GM12878 (cell line): ENCODE results near the gene ISY1. TPM values are rescaled to one million over a fixed set of nuclear protein-coding genes. Genes with fewer than 3 reads are reported as not detected.

ENCODE experiments used
- ATAC-seq: fragments of 200-7000 bp; cut with Tn5 transposase; 3 replicates; pipeline ENCODE4 v1.9.1; 2020; ENCODE audit warnings: mild to moderate bottlenecking, moderate library complexity
- BruUV-seq: library from RNA; stranded (reverse); fragments of 400-500 nt; replicated peaks from 2 replicates; lab custom pipeline; 2021; lab: Mats Ljungman, UMichigan
- CTCF ChIA-PET: fragments of 300-600 bp; sonication (Branson Sonifier 250); formaldehyde crosslinking; extraction: SDS; loops from one replicate; lab custom pipeline; 2021; ENCODE audit warnings: inconsistent platforms; lab: Yijun Ruan, JAX
- POLR2A ChIA-PET: fragments of 350-600 bp; formaldehyde crosslinking; extraction: SDS; loops from one replicate; lab custom pipeline; 2021; ENCODE audit warnings: inconsistent platforms; lab: Charles Lee
- RAD21 ChIA-PET: fragments of 300-600 bp; sonication (Branson Sonifier 250); formaldehyde crosslinking; loops from one replicate; lab custom pipeline; 2023; ENCODE audit warnings: antibody characterized with exemption; ENCODE audit not compliant: unreplicated experiment; lab: Charles Lee
- SMC1A ChIA-PET: fragments of 300-600 bp; sonication (Branson Sonifier 250); formaldehyde crosslinking; loops from one replicate; lab custom pipeline; 2023; ENCODE audit not compliant: unreplicated experiment, uncharacterized antibody; lab: Charles Lee
- DNase-seq: peaks from one replicate; pipeline ENCODE4 v3.0.0-alpha.2; 2011; ENCODE audit warnings: low read depth, low spot score
- FAIRE-seq: peaks from 3 replicates; lab custom pipeline; 2011; peaks lifted over from hg19 to GRCh38; lab: Jason Lieb, UNC
- H2AFZ ChIP-seq: 2 replicates; pipeline ENCODE4 v1.6.0; 2011; ENCODE audit warnings: low read depth, low read length, control low read depth; ENCODE audit not compliant: control insufficient read depth
- H3K27ac ChIP-seq: 2 replicates; pipeline ENCODE4 v1.5.1; 2011; ENCODE audit warnings: control low read depth; ENCODE audit not compliant: control insufficient read depth, insufficient read depth
- H3K27me3 ChIP-seq, 2 experiments: replicated peaks in 1 of 2; 2 replicates each; pipeline versions ENCODE4 v1.6.0 to v1.6.1; 2011; ENCODE audit warnings: low read length in 1 of 2; ENCODE audit not compliant: control insufficient read depth in 2 of 2, insufficient read depth in 2 of 2
- H3K36me3 ChIP-seq, 2 experiments: 2 replicates each; pipeline ENCODE4 v1.5.1; 2011; ENCODE audit warnings: low read length in 1 of 2; ENCODE audit not compliant: control insufficient read depth in 2 of 2, insufficient read depth in 2 of 2
- H3K4me1 ChIP-seq: 2 replicates; pipeline ENCODE4 v1.6.1; 2011; ENCODE audit warnings: mild to moderate bottlenecking, low read length, moderate library complexity, mixed read lengths; ENCODE audit not compliant: control insufficient read depth, insufficient read depth
- H3K4me2 ChIP-seq: 2 replicates; pipeline ENCODE4 v1.6.0; 2011; ENCODE audit warnings: control low read depth; ENCODE audit not compliant: control insufficient read depth, insufficient read depth
- H3K4me3 ChIP-seq: fragments of 200-600 bp; sonication (generic); 2 replicates; pipeline ENCODE4 v1.5.1; 2016
- H3K79me2 ChIP-seq: 2 replicates; pipeline ENCODE4 v1.6.0; 2011; ENCODE audit warnings: low read length; ENCODE audit not compliant: control insufficient read depth, insufficient read depth
- H3K9ac ChIP-seq: 2 replicates; pipeline ENCODE4 v1.8.0; 2011; ENCODE audit warnings: low read length, control low read depth, mixed read lengths; ENCODE audit not compliant: control insufficient read depth, insufficient read depth
- H3K9me3 ChIP-seq: replicated peaks from 3 replicates; pipeline ENCODE4 v1.5.1; 2011; ENCODE audit warnings: mild to moderate bottlenecking, low read length; ENCODE audit not compliant: control insufficient read depth, insufficient read depth
- H4K20me1 ChIP-seq: 2 replicates; pipeline ENCODE4 v1.6.0; 2011; ENCODE audit not compliant: control insufficient read depth, insufficient read depth
- ASH2L ChIP-seq: fragments of 300-600, 200-600 bp; sonication (generic); IDR thresholded peaks from 2 replicates; pipeline ENCODE4 v1.6.1; 2017; ENCODE audit warnings: low read depth, mild to moderate bottlenecking, borderline replicate concordance
- BHLHE40 ChIP-seq, 2 experiments: fragments of 450-650 bp in 1 of 2; IDR thresholded peaks; 2 replicates each; pipeline ENCODE4 v1.6.1; 2011 to 2017; ENCODE audit warnings: low read depth in 2 of 2, borderline replicate concordance in 1 of 2, improper control_type of control experiment in 1 of 2, low read length in 1 of 2, mild to moderate bottlenecking in 1 of 2
- CHD4 ChIP-seq: fragments of 200-600 bp; sonication (generic); IDR thresholded peaks from 2 replicates; pipeline ENCODE4 v1.6.1; 2016; ENCODE audit warnings: mild to moderate bottlenecking
- E4F1 ChIP-seq: fragments of 450-650 bp; IDR thresholded peaks from 2 replicates; pipeline ENCODE4 v1.6.1; 2018; ENCODE audit warnings: borderline replicate concordance, mild to moderate bottlenecking; ENCODE audit not compliant: partially characterized antibody
- EED ChIP-seq: sonication (generic); IDR thresholded peaks from 2 replicates; pipeline ENCODE4 v1.6.1; 2016; ENCODE audit warnings: antibody characterized with exemption, low read depth
- FOS ChIP-seq: IDR thresholded peaks from 3 replicates; pipeline ENCODE4 v1.6.1; 2011; ENCODE audit warnings: borderline replicate concordance; ENCODE audit not compliant: insufficient read length; ENCODE audit errors: extremely low read depth
- FOXK2 ChIP-seq: fragments of 450-650 bp; IDR thresholded peaks from 2 replicates; pipeline ENCODE4 v1.6.1; 2017; ENCODE audit warnings: mild to moderate bottlenecking, moderate library complexity
- IKZF2 ChIP-seq, 2 experiments: fragments of 450-650 bp; IDR thresholded peaks; 2 replicates each; pipeline ENCODE4 v1.6.1; 2017; ENCODE audit warnings: mild to moderate bottlenecking in 2 of 2, moderate library complexity in 2 of 2
- JUND ChIP-seq: IDR thresholded peaks from 2 replicates; pipeline ENCODE4 v1.6.1; 2012; ENCODE audit warnings: low read depth, mild to moderate bottlenecking, low read length, improper control_type of control experiment, moderate library complexity
- ZBTB4 ChIP-seq: fragments of 450-650 bp; formaldehyde crosslinking; IDR thresholded peaks from 2 replicates; pipeline ENCODE4 v1.4.0; 2022; ENCODE audit warnings: mild to moderate bottlenecking, moderate library complexity
- ZNF687 ChIP-seq: fragments of 450-650 bp; IDR thresholded peaks from 2 replicates; pipeline ENCODE4 v1.6.1; 2017; ENCODE audit warnings: mild to moderate bottlenecking, moderate library complexity
- WGBS: methylation state at CpG from one replicate; pipeline ENCODE4 v1.1.6; 2016; ENCODE audit warnings: low lambda C conversion rate; ENCODE audit not compliant: insufficient replicate concordance, insufficient coverage; ENCODE audit errors: missing lambda C conversion rate; 5-methylcytosine and 5-hydroxymethylcytosine counted together
- in situ Hi-C: fragments of 300-500 bp; cut with MboI; formaldehyde crosslinking; loops from 9 replicates; pipeline ENCODE4 v1.14.3; 2018; ENCODE audit warnings: mixed read lengths
- intact Hi-C: fragments of 100-400 bp; cut with micrococcal nuclease; formaldehyde crosslinking; loops from one replicate; pipeline ENCODE4 v1.14.2; 2022; ENCODE audit not compliant: unreplicated experiment
- polyA plus RNA-seq, 11 experiments: library from polyadenylated mRNA; depleted of rRNA in 4 of 11; unstranded in 6 of 11; stranded (reverse) in 5 of 11; fragments of >200 nt; fragmentation: Nextera tagmentation in 4 of 11; fragmentation: Illumina TruSeq in 1 of 11; extraction: Ambion mirVana in 4 of 11; extraction: Trizol in 1 of 11; gene quantifications; 1 replicate in 1 of 11; 2 replicates in 10 of 11; pipeline versions ENCODE4 v1.2.1 to v1.2.3, GENCODE V29; 2011 to 2016; ENCODE audit warnings: inconsistent platforms in 2 of 11, missing spikeins in 2 of 11, low read depth in 1 of 11
- total RNA-seq, 4 experiments: library from RNA; depleted of rRNA in 3 of 4; stranded (reverse); fragments of >200 nt in 3 of 4; fragmentation: Illumina TruSeq in 1 of 4; extraction: Trizol in 1 of 4; gene quantifications; 2 replicates each; pipeline versions ENCODE4 v1.2.1 to v1.2.3, GENCODE V29; 2013 to 2021

Gene ISY1
- total and polyA plus RNA-seq, 10 of the 15 experiments (the other 5 are each of a cell fraction or from before 2014, with no cell fraction given) = 28.3 to 72.2 (median 44.7) TPM

GRCh38 chr3:129128357-129129155 lies 32.3 kb downstream of the ISY1 start:
- 98% methylated on average over 14 of the region's 16 CpGs for WGBS

More at GRCh38 chr3:129128357-129129155, 32.3 kb downstream of the ISY1 start:
- DNase-seq (no peak), ATAC-seq (no peak), FAIRE-seq (no peak)
- H3K27me3 ChIP-seq = no peaks in the 10 kb centered on the region
- no peaks in the 10 kb centered on the region for H3K9me3 ChIP-seq
- peaks cover 8 to 15% of the 10 kb centered on the region in 2 experiments; a peak in 3 of 4 replicates for H3K36me3 ChIP-seq
- no TSS peak for BruUV-seq
- in situ Hi-C loops (no loop called here), intact Hi-C loops (no loop called here)
- H3K27ac ChIP-seq = no peak overlapping the region
- ChIA-PET SMC1A (no interaction called here), RAD21 (no interaction called here), CTCF (no interaction called here), POLR2A (no interaction called here)
- H3K4me1 ChIP-seq = peaks cover under 1% of the 10 kb centered on the region
- H2AFZ ChIP-seq = no peak overlapping the region
- no peaks in the 10 kb centered on the region for H3K79me2 ChIP-seq
- H3K4me3 ChIP-seq = no peak overlapping the region
- no peak overlapping the region for H3K9ac ChIP-seq
- H4K20me1 ChIP-seq = no peaks in the 10 kb centered on the region
- TF ChIP-seq EED (no peak), IKZF2 (IDR thresholded peaks at IDR 0.05) (no peak), BHLHE40 (IDR thresholded peaks at IDR 0.05; ENCODE audit: borderline replicate concordance in 1 of 2, low read depth in 2 of 2, low read length in 1 of 2) (no peak), FOS (no peak), ZNF687 (no peak), E4F1 (no peak), CHD4 (no peak), ZBTB4 (no peak), JUND (no peak), ASH2L (no peak), FOXK2 (no peak)
- H3K4me2 ChIP-seq = no peak overlapping the region
